Stimulated activated CD8-positive, alpha-beta memory T cell treated with anti-CD3 and anti-CD28 coated beads, Interleukin-4, amount 100 ng/mL, for 4 hours (primary cell): ENCODE results near the gene ATCAY.

ENCODE experiments used
- DNase-seq, 2 donors: peaks; one replicate each; pipeline ENCODE4 v3.0.0-alpha.2; 2020; ENCODE audit warnings: low read depth in 2 of 2, low spot score in 1 of 2

ATCAY gene

GRCh38 chr19:3880471-3881271 is at the start of gene ATCAY:
Gene ATCAY (plus strand): TSS chr19:3880685. CDS start chr19:3885768, 5,083 bp downstream.
- no peak for DNase-seq

- no peak for DNase-seq
Measured at GRCh38 chr19:3831601-3832000, 48.9 kb upstream of the ATCAY start.

- DNase-seq: no peak
Measured at GRCh38 chr19:3832001-3832400, 48.5 kb upstream of the ATCAY start.

GRCh38 chr19:3833578-3834348 is 46.7 kb upstream of the ATCAY start:
- no peak for DNase-seq

GRCh38 chr19:3834349-3835054 is 46.0 kb upstream of the ATCAY start:
- no peak for DNase-seq

- DNase-seq: no peak
Measured at GRCh38 chr19:3835055-3835435, 45.4 kb upstream of the ATCAY start.

GRCh38 chr19:3836887-3837286 is 43.6 kb upstream of the ATCAY start:
- DNase-seq: no peak

GRCh38 chr19:3837332-3837731 is 43.2 kb upstream of the ATCAY start:
- DNase-seq: no peak

- no peak for DNase-seq
Measured at GRCh38 chr19:3837922-3838321, 42.6 kb upstream of the ATCAY start.

- DNase-seq: no peak
Measured at GRCh38 chr19:3838661-3839060, 41.8 kb upstream of the ATCAY start.

- no peak for DNase-seq
Measured at GRCh38 chr19:3839941-3840340, 40.5 kb upstream of the ATCAY start.

GRCh38 chr19:3840804-3841203 is 39.7 kb upstream of the ATCAY start:
- no peak for DNase-seq

GRCh38 chr19:3842948-3843347 is 37.5 kb upstream of the ATCAY start:
- DNase-seq: no peak

- DNase-seq: no peak
Measured at GRCh38 chr19:3844596-3844995, 35.9 kb upstream of the ATCAY start.

GRCh38 chr19:3849092-3849491 is 31.4 kb upstream of the ATCAY start:
- peak; percentile 12 to 38 for DNase-seq

GRCh38 chr19:3849787-3850186 is 30.7 kb upstream of the ATCAY start:
- DNase-seq: no peak

- DNase-seq: no peak
Measured at GRCh38 chr19:3850320-3850972, 30.0 kb upstream of the ATCAY start.

GRCh38 chr19:3851254-3852176 is 29.0 kb upstream of the ATCAY start:
- no peak for DNase-seq

- DNase-seq: no peak
Measured at GRCh38 chr19:3852177-3852511, 28.3 kb upstream of the ATCAY start.

GRCh38 chr19:3852614-3853254 is 27.8 kb upstream of the ATCAY start:
- peak in 1 of 2 donors; percentile 20 for DNase-seq
